ENCODE data around the gene GRIN3B.

GRCh38 chr19:1032264-1032867 lies 32.1 kb downstream of the GRIN3B start:
- TF ChIP-seq CTCF (IDR thresholded peaks at IDR 0.05) (no peak), POLR2A (IDR thresholded peaks at IDR 0.05) (no peak), EP300 (IDR thresholded peaks at IDR 0.05) (no peak)

All from sigmoid colon (tissue), 4 donors.